Fibroblast of skin of left quadriceps (primary cell): ENCODE data around the gene PRR13.
"Not testable (repeated sequence)": the region's sequence is repeated elsewhere in the genome, so short reads cannot be mapped to it uniquely, and the experiment has no call there.

ENCODE experiments used
- DNase-seq, 2 experiments: peaks; one replicate each; pipeline ENCODE4 v3.0.0-alpha.2; 2013; ENCODE audit warnings: low read depth in 2 of 2

The PRR13 gene

GRCh38 chr12:53468282-53468681 lies 26.7 kb downstream of the PRR13 start:
- DNase-seq: no peak

GRCh38 chr12:53472056-53472582 lies 30.6 kb downstream of the PRR13 start:
- no peak for DNase-seq

- DNase-seq: no peak
Observed at GRCh38 chr12:53474077-53474476, 32.5 kb downstream of the PRR13 start.

GRCh38 chr12:53474819-53475218 lies 33.3 kb downstream of the PRR13 start:
- no peak for DNase-seq

GRCh38 chr12:53476769-53477209 lies 35.3 kb downstream of the PRR13 start:
- no peak for DNase-seq

- DNase-seq: no peak
Observed at GRCh38 chr12:53478865-53479264, 37.3 kb downstream of the PRR13 start.

- no peak for DNase-seq
Observed at GRCh38 chr12:53479331-53479730, 37.8 kb downstream of the PRR13 start.

GRCh38 chr12:53480491-53481442 lies 39.2 kb downstream of the PRR13 start:
- DNase-seq: no peak

- DNase-seq: not testable (repeated sequence)
Observed at GRCh38 chr12:53481458-53481857, 39.9 kb downstream of the PRR13 start.

GRCh38 chr12:53481939-53482586 lies 40.5 kb downstream of the PRR13 start:
- DNase-seq: no peak

- no peak for DNase-seq
Observed at GRCh38 chr12:53482626-53483168, 41.2 kb downstream of the PRR13 start.

- DNase-seq: no peak
Observed at GRCh38 chr12:53483225-53483978, 41.9 kb downstream of the PRR13 start.

GRCh38 chr12:53483979-53484377 lies 42.4 kb downstream of the PRR13 start:
- no peak for DNase-seq

GRCh38 chr12:53484686-53485575 lies 43.4 kb downstream of the PRR13 start:
- DNase-seq: no peak

- no peak for DNase-seq
Observed at GRCh38 chr12:53485955-53486735, 44.6 kb downstream of the PRR13 start.

GRCh38 chr12:53486736-53487487 lies 45.4 kb downstream of the PRR13 start:
- no peak for DNase-seq

GRCh38 chr12:53489242-53489864 lies 47.8 kb downstream of the PRR13 start:
- DNase-seq: no peak

GRCh38 chr12:53492188-53492587 lies 50.7 kb downstream of the PRR13 start:
- DNase-seq: no peak
